ENCODE results near the gene PTPRT.

DNA sequence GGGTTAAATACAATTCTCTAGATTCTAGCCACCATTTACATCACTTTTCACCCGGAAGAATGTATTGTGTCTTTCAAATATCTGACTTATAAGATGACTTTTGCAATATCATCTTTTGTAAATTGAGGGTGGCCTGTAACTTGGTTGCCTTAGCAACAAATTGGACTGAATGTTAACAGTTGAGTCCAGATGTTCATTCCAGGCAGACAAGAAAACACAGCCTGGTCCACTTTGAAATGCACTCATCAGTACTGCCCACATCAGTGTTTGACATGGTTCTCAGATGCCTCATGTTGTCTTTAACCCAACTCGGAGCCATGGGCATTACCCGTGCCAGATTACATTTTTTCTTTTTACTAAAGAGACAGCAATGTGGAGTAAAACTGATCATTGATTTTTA, 789.9 kb downstream of the PTPRT start:
- no peak for TF ChIP-seq CTCF (IDR thresholded peaks at IDR 0.05)
- no peak for TF ChIP-seq POLR2A (IDR thresholded peaks at IDR 0.05)
